ENCODE measurements around the gene TATDN2.

DNA sequence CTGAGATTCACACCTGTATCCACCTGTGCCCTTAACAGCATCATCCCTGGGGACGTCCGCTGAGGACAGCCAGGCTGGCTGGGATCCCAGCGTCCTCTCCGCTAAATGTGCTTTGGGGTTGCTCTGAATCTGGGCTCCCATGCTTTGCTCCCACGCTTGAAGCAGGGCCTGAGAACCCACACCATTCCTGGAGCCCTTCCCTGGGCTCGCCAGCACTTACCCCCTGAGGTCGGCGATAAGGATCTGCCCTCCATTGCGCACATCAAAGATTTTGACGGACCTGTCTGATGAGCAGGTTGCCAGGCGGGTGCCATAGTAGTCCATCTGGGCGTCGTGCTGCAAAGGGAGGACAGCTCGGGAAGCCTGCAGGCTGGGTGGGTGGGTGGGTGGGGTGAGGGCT, 66.8 kb downstream of the TATDN2 start:
- TF ChIP-seq, protein P1, sequence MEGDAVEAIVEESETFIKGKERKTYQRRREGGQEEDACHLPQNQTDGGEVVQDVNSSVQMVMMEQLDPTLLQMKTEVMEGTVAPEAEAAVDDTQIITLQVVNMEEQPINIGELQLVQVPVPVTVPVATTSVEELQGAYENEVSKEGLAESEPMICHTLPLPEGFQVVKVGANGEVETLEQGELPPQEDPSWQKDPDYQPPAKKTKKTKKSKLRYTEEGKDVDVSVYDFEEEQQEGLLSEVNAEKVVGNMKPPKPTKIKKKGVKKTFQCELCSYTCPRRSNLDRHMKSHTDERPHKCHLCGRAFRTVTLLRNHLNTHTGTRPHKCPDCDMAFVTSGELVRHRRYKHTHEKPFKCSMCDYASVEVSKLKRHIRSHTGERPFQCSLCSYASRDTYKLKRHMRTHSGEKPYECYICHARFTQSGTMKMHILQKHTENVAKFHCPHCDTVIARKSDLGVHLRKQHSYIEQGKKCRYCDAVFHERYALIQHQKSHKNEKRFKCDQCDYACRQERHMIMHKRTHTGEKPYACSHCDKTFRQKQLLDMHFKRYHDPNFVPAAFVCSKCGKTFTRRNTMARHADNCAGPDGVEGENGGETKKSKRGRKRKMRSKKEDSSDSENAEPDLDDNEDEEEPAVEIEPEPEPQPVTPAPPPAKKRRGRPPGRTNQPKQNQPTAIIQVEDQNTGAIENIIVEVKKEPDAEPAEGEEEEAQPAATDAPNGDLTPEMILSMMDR (IDR thresholded peaks at IDR 0.05; ENCODE audit: low read depth, low read length) = no peak
- no peak for TF ChIP-seq POLR2A (IDR thresholded peaks at IDR 0.05; ENCODE audit: extremely low read depth, insufficient read length)
- TF ChIP-seq, protein P2, sequence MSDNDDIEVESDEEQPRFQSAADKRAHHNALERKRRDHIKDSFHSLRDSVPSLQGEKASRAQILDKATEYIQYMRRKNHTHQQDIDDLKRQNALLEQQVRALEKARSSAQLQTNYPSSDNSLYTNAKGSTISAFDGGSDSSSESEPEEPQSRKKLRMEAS (IDR thresholded peaks at IDR 0.05; ENCODE audit: low read depth, low read length) = no peak

Data from NB4 (cell line).